SIG-M5 treated with dmso at 0.1 percent for 504 hours (cell line): Measurements from ENCODE around the gene ITGB1BP1.
"Not testable (repeated sequence)": the region's sequence is repeated elsewhere in the genome, so short reads cannot be mapped to it uniquely, and the experiment has no call there.

ENCODE experiments used
- DNase-seq: peaks from one replicate; lab custom pipeline; 2025; ENCODE audit not compliant: unreplicated experiment; lab: John Stamatoyannopoulos, UW

ITGB1BP1 gene

GRCh38 chr2:9401646-9402371 is 21.5 kb downstream of the ITGB1BP1 start:
- no peak for DNase-seq

DNA sequence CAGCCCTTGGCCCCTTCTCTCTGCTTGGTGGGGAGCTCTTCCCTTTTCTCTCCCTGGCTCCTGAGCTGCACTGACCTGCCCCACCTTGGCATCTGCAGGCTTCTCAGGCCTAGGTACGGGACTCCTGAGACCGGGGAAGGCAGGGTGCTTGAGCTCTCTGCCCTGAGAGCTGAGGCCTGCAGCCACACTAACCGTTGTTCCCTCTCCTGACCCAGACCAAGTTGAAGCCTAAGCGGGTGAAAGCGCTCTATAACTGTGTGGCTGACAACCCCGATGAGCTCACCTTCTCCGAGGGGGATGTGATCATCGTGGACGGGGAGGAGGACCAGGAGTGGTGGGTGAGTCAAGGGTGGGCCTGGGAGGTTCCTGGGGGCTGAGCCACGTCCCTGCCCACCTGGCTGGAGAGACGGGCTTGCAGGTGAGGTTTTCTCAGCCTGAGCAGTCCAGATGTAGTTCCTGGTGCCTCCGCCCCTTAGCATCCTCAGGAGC is 22.2 kb downstream of the ITGB1BP1 start:
- DNase-seq: no peak

GRCh38 chr2:9400268-9401058 is 22.9 kb downstream of the ITGB1BP1 start:
- DNase-seq: no peak

DNA sequence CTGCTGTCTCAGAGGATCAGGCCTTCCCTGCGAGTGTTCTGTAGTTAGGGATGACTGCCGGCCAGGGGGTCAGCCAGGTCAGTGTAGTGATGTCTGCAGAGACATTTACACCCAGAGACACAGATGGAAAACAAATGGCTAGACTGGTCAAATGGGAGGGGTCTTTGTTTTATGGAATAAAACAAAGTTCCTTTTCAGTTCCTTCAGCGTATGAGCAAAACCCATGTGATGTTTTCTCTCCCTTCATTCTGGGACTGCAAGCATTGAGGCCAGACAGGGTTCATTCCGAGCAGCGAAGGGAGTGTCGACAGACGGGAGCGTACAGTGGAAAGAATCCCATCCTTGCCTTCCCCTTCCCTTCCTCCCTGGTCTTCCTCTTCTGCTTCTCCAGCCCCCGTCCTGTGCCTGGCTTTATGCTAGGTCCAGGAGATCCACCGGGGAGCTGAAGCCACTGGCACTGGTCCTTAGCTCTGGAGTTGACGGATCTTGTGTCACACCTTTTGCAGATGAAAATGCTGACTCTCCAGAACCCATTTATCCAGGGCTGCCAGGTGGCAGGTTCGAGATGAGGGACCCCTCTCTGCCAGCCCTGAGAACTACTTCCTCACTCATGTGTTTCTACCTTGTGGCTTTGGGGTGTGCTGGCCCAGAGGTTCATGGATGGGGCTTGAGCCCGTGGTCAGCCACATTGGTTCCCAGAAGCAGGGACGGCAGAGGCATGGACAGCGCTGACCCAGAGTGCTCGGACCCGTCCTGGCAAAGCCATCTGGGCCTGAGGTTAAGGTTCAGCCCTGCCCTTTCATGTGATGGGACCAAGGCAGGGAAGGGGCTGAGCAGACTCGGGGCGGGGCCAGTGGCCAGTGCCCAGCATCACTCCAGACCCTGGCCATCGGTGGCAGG is 24.2 kb downstream of the ITGB1BP1 start:
- no peak for DNase-seq

GRCh38 chr2:9398251-9398650 is 25.1 kb downstream of the ITGB1BP1 start:
- not testable (repeated sequence) for DNase-seq

GRCh38 chr2:9397201-9397600 is 26.1 kb downstream of the ITGB1BP1 start:
- DNase-seq: no peak

DNA sequence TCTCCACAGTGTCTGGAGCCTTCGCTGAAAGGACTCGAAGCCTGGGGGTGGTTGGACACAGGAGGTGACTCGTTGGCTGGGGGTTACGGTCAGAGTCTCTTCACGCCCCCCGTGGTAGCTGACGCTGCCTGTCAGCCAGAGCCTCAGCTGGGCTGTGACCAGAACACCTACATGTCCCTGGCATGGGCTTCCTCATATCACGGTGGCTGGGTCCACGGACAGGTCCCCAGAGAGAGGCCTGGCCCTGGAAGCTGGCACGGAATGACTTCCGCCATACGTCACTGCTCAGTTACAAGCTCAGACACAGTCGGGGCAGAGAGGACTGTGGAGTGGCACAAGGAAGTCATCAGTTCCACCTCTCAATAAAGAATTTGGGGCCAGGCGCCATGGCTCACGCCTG is 28.5 kb downstream of the ITGB1BP1 start:
- DNase-seq: no peak

DNA sequence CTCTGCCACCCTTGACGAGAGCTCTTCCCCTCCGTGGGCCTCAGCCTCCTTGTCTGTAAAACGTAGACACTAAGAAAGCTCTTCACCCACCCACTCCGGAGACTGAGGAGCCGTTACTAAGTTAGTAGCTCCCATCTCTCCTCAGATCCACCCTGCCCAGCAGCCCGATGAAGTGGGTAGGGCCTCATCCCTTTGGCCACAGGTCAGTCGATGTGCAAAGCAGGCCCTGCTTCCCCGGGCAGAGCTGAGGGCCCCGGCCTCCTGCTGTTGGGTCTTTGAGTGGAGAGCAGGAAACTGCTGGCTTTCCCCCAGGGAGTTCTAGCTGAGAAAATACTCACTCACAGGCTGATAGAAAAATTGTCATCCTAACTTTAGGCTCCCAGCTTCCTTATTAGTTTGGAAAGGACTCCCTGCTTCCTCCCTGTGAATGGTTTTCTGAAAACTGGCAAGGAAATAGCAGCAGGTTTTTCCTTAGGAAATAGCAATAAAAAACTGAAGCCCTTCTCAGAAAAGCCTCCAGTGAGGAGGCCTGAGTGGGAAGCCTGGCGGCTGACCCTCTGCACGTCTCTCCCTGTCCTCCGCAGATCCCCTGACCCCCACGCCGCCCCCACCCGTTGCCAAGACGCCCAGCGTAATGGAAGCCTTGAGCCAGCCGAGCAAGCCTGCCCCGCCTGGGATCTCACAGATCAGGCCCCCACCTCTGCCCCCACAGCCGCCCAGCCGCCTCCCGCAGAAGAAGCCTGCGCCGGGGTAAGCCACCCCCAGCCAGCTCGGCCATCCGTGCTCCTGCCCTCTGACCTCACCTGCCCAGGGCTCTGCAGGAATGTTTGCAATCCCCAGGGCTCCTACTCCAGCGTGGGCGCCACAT is 30.2 kb downstream of the ITGB1BP1 start:
- DNase-seq: no peak

DNA sequence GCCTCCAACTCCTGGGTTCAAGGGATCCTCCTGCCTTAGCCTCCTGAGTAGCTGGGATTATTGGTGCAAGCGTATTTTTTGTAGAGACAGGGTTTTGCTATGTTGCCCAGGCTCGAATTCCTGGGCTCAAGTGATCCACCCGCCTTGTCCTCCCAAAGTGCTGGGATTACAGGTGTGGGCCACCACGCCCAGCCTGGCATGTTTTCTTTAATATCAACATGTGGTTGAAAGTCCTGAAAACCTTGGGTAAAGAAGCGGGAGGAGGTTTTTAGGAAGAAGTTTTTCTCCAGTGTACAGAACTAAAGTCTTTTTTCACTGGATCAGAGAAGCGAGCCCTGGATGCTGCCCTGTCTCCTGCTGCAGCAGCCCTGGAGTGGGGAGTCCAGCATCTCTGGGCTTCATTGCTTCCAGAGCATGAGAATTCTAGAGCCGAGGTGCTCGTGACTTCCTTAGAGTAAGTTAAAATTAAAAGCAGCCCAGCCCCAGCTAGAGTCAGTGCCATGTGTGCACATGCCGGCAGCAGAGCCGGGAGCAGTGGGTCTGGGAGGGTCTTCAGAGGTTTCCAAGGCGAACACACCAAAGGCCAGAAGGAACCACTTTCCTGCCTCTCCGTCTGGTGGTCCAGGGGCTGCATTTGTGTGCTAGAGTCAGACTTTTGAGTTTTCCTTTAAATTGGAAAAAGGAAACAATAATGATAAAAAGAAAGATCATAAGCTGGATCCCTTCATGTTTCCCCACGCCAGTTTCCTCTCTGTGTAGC is 31.2 kb downstream of the ITGB1BP1 start:
- DNase-seq: no peak

DNA sequence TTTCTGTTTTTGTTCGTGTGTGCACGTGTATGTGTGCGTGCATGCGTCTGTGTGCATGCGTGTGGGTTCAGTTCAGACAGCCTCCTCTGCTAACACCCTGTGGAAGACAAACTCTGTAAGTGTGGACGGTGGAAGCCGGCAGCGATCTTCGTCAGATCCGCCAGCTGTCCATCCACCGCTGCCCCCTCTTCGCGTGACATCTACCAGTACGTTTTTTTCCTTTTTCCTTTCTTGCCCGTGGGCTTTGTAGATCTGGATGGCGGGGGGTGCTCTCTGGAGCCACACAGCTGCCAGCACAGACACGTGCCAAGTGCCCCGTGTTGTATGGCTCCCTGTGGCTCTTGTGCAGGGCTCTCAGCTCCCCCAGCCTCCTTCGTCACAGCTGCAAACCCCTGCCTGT is 32.3 kb downstream of the ITGB1BP1 start:
- no peak for DNase-seq

DNA sequence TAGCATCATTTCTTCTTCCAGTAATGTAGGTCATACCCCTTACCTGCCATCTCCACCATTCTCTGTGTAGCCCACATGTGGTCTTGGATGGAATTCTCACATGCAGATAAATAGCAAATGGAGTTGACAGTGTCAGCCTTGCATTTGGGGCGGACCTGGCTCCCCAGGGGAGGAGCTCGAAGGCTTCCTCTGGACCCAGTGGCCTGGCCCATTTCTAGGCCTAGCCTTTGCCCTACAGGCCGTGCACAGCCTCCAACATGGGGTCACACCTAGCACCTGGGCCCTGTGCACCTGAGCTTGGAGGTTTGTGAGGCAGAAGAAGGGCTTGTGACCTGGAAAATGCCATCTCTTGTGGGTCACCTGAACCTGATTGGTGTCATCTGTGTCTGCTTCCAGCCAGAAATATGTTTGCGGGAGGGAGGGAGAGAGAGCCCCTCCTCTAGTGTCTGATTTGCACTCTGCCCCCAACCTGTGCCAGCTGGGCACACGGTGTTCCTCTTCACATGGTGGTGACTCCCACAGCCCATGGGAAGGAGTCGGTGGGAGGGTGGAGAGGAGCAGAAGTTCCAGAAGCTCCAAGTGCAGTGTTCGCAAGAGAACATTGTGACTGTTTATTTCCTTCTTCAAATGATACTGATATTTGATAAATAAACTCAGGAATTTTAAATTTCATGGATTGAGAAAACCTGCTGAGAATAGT is 33.0 kb downstream of the ITGB1BP1 start:
- no peak for DNase-seq

GRCh38 chr2:9388950-9389911 is 34.1 kb downstream of the ITGB1BP1 start:
- no peak for DNase-seq

- DNase-seq: no peak
Measured at GRCh38 chr2:9388199-9388681, 35.1 kb downstream of the ITGB1BP1 start.

DNA sequence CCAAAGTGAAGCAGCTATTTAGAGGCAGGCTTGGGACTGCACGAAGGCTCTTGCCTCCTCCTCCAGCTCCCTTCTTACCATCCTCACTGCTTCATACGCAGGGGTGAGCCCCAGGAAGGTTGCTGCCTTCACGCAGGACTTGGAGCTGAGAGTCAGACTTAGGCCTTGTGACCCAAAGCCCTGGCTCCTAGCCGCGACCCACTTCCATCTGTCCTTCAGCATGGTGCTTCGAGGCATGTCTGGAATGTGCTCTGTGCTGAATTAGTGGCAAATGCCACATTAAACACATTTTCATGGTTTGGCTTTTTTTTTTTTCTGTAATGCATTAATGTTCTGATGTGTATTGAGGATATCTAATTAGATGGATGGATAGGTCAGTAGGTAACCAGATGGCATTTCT is 37.5 kb downstream of the ITGB1BP1 start:
- no peak for DNase-seq

DNA sequence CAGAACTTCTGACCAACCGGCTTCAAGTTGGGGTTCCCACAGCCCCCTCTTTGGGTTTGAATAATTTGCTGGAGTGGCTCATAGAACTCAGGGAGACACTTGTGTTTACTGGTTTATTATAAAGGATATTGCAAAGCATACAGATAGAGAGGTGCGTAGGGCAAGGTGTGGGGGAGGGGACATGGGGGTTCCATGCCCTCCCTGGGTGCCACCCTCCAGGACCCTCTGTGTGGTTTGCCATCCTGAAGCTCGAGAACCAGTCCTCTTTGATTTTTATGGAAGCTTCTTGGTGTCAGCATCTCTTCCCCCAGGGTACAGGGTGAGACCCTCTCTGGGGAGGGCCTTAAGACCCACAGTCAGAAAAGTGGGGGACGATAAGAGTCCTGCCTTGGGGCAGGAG is 38.8 kb downstream of the ITGB1BP1 start:
- no peak for DNase-seq

DNA sequence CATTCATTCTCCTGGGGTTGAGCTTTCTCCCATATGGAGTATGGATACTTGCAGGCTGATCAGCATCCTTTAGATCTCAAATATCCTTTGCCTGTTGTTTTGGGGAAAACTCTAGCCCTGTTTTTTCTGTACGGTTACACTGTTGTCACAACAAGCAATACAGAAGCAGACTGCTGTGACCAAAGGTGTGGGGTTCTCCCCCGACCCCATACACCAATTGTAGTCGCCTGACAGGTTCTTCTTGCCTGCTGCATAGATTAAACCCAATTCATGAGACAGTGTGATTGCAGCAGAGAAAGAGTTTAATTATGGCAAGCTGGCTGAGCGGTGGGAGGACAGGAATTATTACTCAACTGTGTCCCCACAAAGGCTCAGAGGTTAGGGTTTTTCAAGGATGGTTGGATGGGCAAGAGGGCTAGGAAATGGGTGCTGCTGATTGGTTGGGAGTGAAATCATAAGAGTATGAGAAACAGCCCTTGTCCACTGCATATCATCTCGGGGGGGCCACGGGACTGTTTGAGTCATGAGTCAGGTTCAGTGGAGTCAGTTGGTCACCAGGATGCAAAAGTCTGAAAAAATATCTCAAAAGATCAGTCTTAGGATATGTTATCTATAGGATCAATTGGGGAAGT is 40.6 kb downstream of the ITGB1BP1 start:
- DNase-seq: no peak
